HG03575 (cell line): ENCODE measurements around the gene KLK2.

Source experiments
- ATAC-seq: cut with Tn5 transposase; IDR thresholded peaks from one replicate; pipeline ENCODE4 v1.9.1; 2021; ENCODE audit not compliant: unreplicated experiment, insufficient number of reproducible peaks, low FRiP score; ENCODE audit errors: extremely low read depth

The KLK2 gene

GRCh38 chr19:50843701-50844221 is 29.5 kb upstream of the KLK2 start:
- no peak for ATAC-seq

- ATAC-seq = no peak
Measured at GRCh38 chr19:50844296-50844935, 28.8 kb upstream of the KLK2 start.

- no peak for ATAC-seq
Measured at GRCh38 chr19:50850738-50851137, 22.5 kb upstream of the KLK2 start.

GRCh38 chr19:50851620-50852019 is 21.6 kb upstream of the KLK2 start:
- ATAC-seq = no peak

- no peak for ATAC-seq
Measured at GRCh38 chr19:50854636-50855410, 18.4 kb upstream of the KLK2 start, which contains the start of gene KLK3. Gene KLK3, plus strand, starts transcription at chr19:50854915. Its CDS starts 41 bp downstream, at chr19:50854956.

GRCh38 chr19:50857366-50857765 is 15.9 kb upstream of the KLK2 start:
- ATAC-seq = no peak

GRCh38 chr19:50858886-50859285 is 14.4 kb upstream of the KLK2 start:
- ATAC-seq = no peak

- ATAC-seq = no peak
Measured at GRCh38 chr19:50859849-50860248, 13.4 kb upstream of the KLK2 start.

- no peak for ATAC-seq
Measured at GRCh38 chr19:50861010-50861409, 12.2 kb upstream of the KLK2 start.

GRCh38 chr19:50861496-50862286 is 11.5 kb upstream of the KLK2 start:
- ATAC-seq = no peak

- no peak for ATAC-seq
Measured at GRCh38 chr19:50869479-50869878, 3.8 kb upstream of the KLK2 start.

- no peak for ATAC-seq
Measured at GRCh38 chr19:50870417-50871089, 2.7 kb upstream of the KLK2 start.

- no peak for ATAC-seq
Measured at GRCh38 chr19:50874211-50874610, 972 bp downstream of the KLK2 start.

- no peak for ATAC-seq
Measured at GRCh38 chr19:50875795-50876422, 2.7 kb downstream of the KLK2 start.

GRCh38 chr19:50876456-50876855 is 3.2 kb downstream of the KLK2 start:
- no peak for ATAC-seq

GRCh38 chr19:50877338-50877737 is 4.1 kb downstream of the KLK2 start:
- ATAC-seq = no peak

- no peak for ATAC-seq
Measured at GRCh38 chr19:50878851-50879250, 5.6 kb downstream of the KLK2 start.

GRCh38 chr19:50880241-50880640 is 7.0 kb downstream of the KLK2 start:
- ATAC-seq = no peak

GRCh38 chr19:50882188-50882587 is 8.9 kb downstream of the KLK2 start:
- no peak for ATAC-seq
